ENCODE data around the gene PTPRE.

- no peak for TF ChIP-seq CTCF (IDR thresholded peaks at IDR 0.05)
- TF ChIP-seq ATF3 (CRISPR knock-in tag; conservative IDR thresholded peaks at IDR 0.05) = no peak
- TF ChIP-seq NR3C1 (CRISPR knock-in tag; conservative IDR thresholded peaks at IDR 0.05; ENCODE audit: low read depth) = no peak
- no peak for TF ChIP-seq RELA (CRISPR knock-in tag; IDR thresholded peaks at IDR 0.05; ENCODE audit: borderline replicate concordance)
- TF ChIP-seq USF1 (CRISPR knock-in tag; IDR thresholded peaks at IDR 0.05) = no peak
- TF ChIP-seq NR1H2 (CRISPR knock-in tag; IDR thresholded peaks at IDR 0.05) = no peak
- no peak for TF ChIP-seq CREB1 (CRISPR knock-in tag; IDR thresholded peaks at IDR 0.05)
- TF ChIP-seq FOXP4 (CRISPR knock-in tag; IDR thresholded peaks at IDR 0.05) = no peak
- TF ChIP-seq SP1 (CRISPR knock-in tag; conservative IDR thresholded peaks at IDR 0.05) = no peak
- no peak for TF ChIP-seq AFF4 (CRISPR knock-in tag; IDR thresholded peaks at IDR 0.05; ENCODE audit: borderline replicate concordance)
- no peak for TF ChIP-seq NR2C2 (CRISPR knock-in tag; IDR thresholded peaks at IDR 0.05)
- TF ChIP-seq ZSCAN18 (CRISPR knock-in tag; IDR thresholded peaks at IDR 0.05) = no peak
- no peak for TF ChIP-seq SMAD4 (CRISPR knock-in tag; IDR thresholded peaks at IDR 0.05)
- TF ChIP-seq ZNF219 (CRISPR knock-in tag; IDR thresholded peaks at IDR 0.05; ENCODE audit: borderline replicate concordance) = no peak
Observed at GRCh38 chr10:127991543-127992255, 84.8 kb downstream of the PTPRE start.
